Transverse colon (tissue), 4 donors: ENCODE data around the gene NCAPD3. TPM values are rescaled to one million over a fixed set of nuclear protein-coding genes. Genes with fewer than 3 reads are reported as not detected.
A peak's percentile ranks its signal among the peaks of the same experiment; 100 is the strongest.

Source experiments
- DNase-seq: peaks from one replicate; pipeline ENCODE4 v3.0.0-alpha.2; 2019
- H3K27ac ChIP-seq, 4 donors: fragments of 200-600 bp; sonication (generic); 2 replicates each; pipeline ENCODE4 v1.5.1; 2016 to 2018; ENCODE audit warnings: inconsistent platforms in 4 of 4
- H3K27me3 ChIP-seq: fragments of 200-600 bp; sonication (generic); 2 replicates; pipeline ENCODE4 v1.5.1; 2017; ENCODE audit warnings: inconsistent platforms
- H3K36me3 ChIP-seq, 4 donors: fragments of 200-600 bp; sonication (generic); 2 replicates each; pipeline ENCODE4 v1.5.1; 2017 to 2019; ENCODE audit warnings: inconsistent platforms in 4 of 4
- H3K4me1 ChIP-seq, 4 donors: fragments of 200-600 bp; sonication (generic); 2 replicates each; pipeline ENCODE4 v1.5.1; 2017 to 2020; ENCODE audit warnings: inconsistent platforms in 4 of 4
- H3K4me3 ChIP-seq, 4 donors: fragments of 200-600 bp; sonication (generic); 1 replicate in 1 of 4; 2 replicates in 3 of 4; pipeline versions ENCODE4 v1.5.1 to v1.6.1; 2017 to 2019; ENCODE audit warnings: inconsistent platforms in 4 of 4
- H3K9me3 ChIP-seq, 2 donors: fragments of 200-600 bp; sonication (generic); 2 replicates each; pipeline ENCODE4 v1.5.1; 2017 to 2019; ENCODE audit warnings: inconsistent platforms in 2 of 2
- CTCF ChIP-seq, 5 experiments: fragments of 200-600 bp in 3 of 5; fragments of 450-650 bp in 2 of 5; sonication (generic) in 3 of 5; IDR thresholded peaks; 1 replicate in 2 of 5; 2 replicates in 3 of 5; pipeline ENCODE4 v1.5.1; 2016 to 2017; ENCODE audit warnings: antibody characterized with exemption in 5 of 5, inconsistent platforms in 3 of 5, mild to moderate bottlenecking in 2 of 5, moderate library complexity in 1 of 5
- EP300 ChIP-seq: sonication (generic); formaldehyde crosslinking; IDR thresholded peaks from one replicate; pipeline ENCODE4 v1.6.1; 2017; ENCODE audit warnings: antibody characterized with exemption, low read depth
- POLR2A ChIP-seq: fragments of 450-650 bp; IDR thresholded peaks from one replicate; pipeline ENCODE4 v1.6.1; 2016; ENCODE audit warnings: antibody characterized with exemption, mild to moderate bottlenecking, moderate library complexity
- POLR2AphosphoS5 ChIP-seq, 3 donors: sonication (generic); formaldehyde crosslinking; IDR thresholded peaks; one replicate each; pipeline ENCODE4 v1.6.1; 2016; ENCODE audit warnings: antibody characterized with exemption in 3 of 3
- WGBS, 2 donors: methylation state at CpG; one replicate each; pipeline ENCODE4 v1.1.5; 2018; ENCODE audit warnings: low coverage in 1 of 2; 5-methylcytosine and 5-hydroxymethylcytosine counted together
- in situ Hi-C, 4 donors: fragments of 200-750 bp; cut with MboI; loops; one replicate each; pipeline versions ENCODE4 v1.15.0 to v1.15.1; 2017; ENCODE audit warnings: low sequenced_read_pairs in 3 of 4, low pct_ligation_motif_present in 1 of 4, low pct_unique_long_range_greater_than_20kb in 1 of 4
- intact Hi-C: fragments of 100-400 bp; cut with DNase I; formaldehyde crosslinking; loops from one replicate; pipeline ENCODE4 v1.15.1; 2023; ENCODE audit warnings: low total_unique reads
- total RNA-seq, 4 donors: library from RNA; depleted of rRNA; stranded (reverse); fragments of >200 nt; gene quantifications; one replicate each; pipeline ENCODE4 v1.1.0, GENCODE V29; 2016

The NCAPD3 gene
- total RNA-seq, 4 donors from 2014 or later, result 7.0 to 21.3 (median 13.8) TPM

- no peak for TF ChIP-seq POLR2AphosphoS5 (IDR thresholded peaks at IDR 0.05)
- TF ChIP-seq POLR2A, result no peak
- TF ChIP-seq EP300, result no peak
- no peak for TF ChIP-seq CTCF (IDR thresholded peaks at IDR 0.05)
- no peak overlapping the region for H3K27ac ChIP-seq
- peaks cover 0 to 10% (median 0%) of the 10 kb centered on the region in 4 donors for H3K4me1 ChIP-seq
- H3K4me3 ChIP-seq, result no peak overlapping the region
- in situ Hi-C loops (no loop called here), intact Hi-C loops (no loop called here)
- DNase-seq, result no peak
- 71 to 83% methylated on average over 1 to 5 of the region's 5 CpGs for WGBS, 2 donors
- H3K27me3 ChIP-seq, result peaks cover 19% of the 10 kb centered on the region
- H3K36me3 ChIP-seq, result peaks cover 0 to 13% (median 0%) of the 10 kb centered on the region in 4 donors
- H3K9me3 ChIP-seq, result no peaks in the 10 kb centered on the region
Measured at GRCh38 chr11:134266440-134266839, 42.7 kb upstream of the NCAPD3 start.

GRCh38 chr11:134264966-134265764 lies 41.4 kb upstream of the NCAPD3 start:
- in situ Hi-C loops, result no loop called here
- intact Hi-C loops, result no loop called here
- 88 to 94% methylated on average over 3 to 7 of the region's 7 CpGs for WGBS, 2 donors

GRCh38 chr11:134261626-134262488 lies 38.1 kb upstream of the NCAPD3 start:
- DNase-seq, result no peak
- TF ChIP-seq POLR2A (no peak), EP300 (no peak), POLR2AphosphoS5 (IDR thresholded peaks at IDR 0.05) (no peak), CTCF (IDR thresholded peaks at IDR 0.05) (peak; percentile 33 to 50 (median 38))
- 88% methylated on average over 14 of the region's 14 CpGs; no CpG with 5 or more reads in 1 of the 2 donors for WGBS, 2 donors
- H3K27me3 ChIP-seq, result no peaks in the 10 kb centered on the region
- peaks cover 0 to 4% (median 0%) of the 10 kb centered on the region in 4 donors for H3K4me1 ChIP-seq
- no peak overlapping the region for H3K27ac ChIP-seq
- in situ Hi-C loops (no loop called here), intact Hi-C loops (no loop called here)
- no peak overlapping the region for H3K4me3 ChIP-seq
- no peaks in the 10 kb centered on the region for H3K9me3 ChIP-seq
- peaks cover 0 to 25% (median 5%) of the 10 kb centered on the region in 4 donors for H3K36me3 ChIP-seq

More at GRCh38 chr11:134264966-134265764, 41.4 kb upstream of the NCAPD3 start:
- peaks cover 0 to 25% (median 0%) of the 10 kb centered on the region in 4 donors for H3K36me3 ChIP-seq
- peaks cover 6% of the 10 kb centered on the region for H3K27me3 ChIP-seq
- no peak for TF ChIP-seq POLR2AphosphoS5 (IDR thresholded peaks at IDR 0.05)
- no peak for TF ChIP-seq POLR2A
- TF ChIP-seq CTCF (IDR thresholded peaks at IDR 0.05), result no peak
- no peak for TF ChIP-seq EP300
- H3K27ac ChIP-seq, result no peak overlapping the region
- peaks cover 0 to 10% (median 0%) of the 10 kb centered on the region in 4 donors for H3K4me1 ChIP-seq
- H3K4me3 ChIP-seq, result no peak overlapping the region
- no peaks in the 10 kb centered on the region for H3K9me3 ChIP-seq
- DNase-seq, result no peak

DNA sequence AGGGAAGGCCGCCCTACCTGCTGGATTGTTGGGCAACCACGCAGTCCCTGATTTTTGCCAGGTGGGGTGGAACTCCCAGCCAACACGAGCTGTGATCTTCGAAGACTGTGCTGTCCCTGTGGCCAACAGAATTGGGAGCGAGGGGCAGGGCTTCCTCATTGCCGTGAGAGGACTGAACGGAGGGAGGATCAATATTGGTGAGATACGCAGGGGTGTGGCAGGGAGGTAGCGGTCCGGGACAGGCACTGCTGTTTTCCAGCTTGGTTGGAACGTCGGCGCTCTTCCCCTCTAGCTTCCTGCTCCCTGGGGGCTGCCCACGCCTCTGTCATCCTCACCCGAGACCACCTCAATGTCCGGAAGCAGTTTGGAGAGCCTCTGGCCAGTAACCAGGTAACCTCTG lies 37.2 kb upstream of the NCAPD3 start:
- Histone ChIP-seq H3K4me3 (no peak overlapping the region), H3K27me3 (no peaks in the 10 kb centered on the region), H3K4me1 (no peaks in the 10 kb centered on the region), H3K27ac (no peak overlapping the region), H3K9me3 (no peaks in the 10 kb centered on the region), H3K36me3 (peaks cover 0 to 25% (median 5%) of the 10 kb centered on the region in 4 donors)
- intact Hi-C loops, result no loop called here
- in situ Hi-C loops, result no loop called here
- TF ChIP-seq POLR2A, result no peak
- TF ChIP-seq EP300, result no peak
- no peak for TF ChIP-seq POLR2AphosphoS5 (IDR thresholded peaks at IDR 0.05)
- no peak for TF ChIP-seq CTCF (IDR thresholded peaks at IDR 0.05)
- no peak for DNase-seq
- 95% methylated on average over 16 of the region's 16 CpGs; no CpG with 5 or more reads in 1 of the 2 donors for whole genome bisulfite sequencing, 2 donors
